K562 (cell line): Measurements from ENCODE around the gene LGALS3BP. TPM values are rescaled to one million over a fixed set of nuclear protein-coding genes. Genes with fewer than 3 reads are reported as not detected.

Source experiments
- NCOA6 ChIP-seq: fragments of 450-650 bp; IDR thresholded peaks from 2 replicates; pipeline ENCODE4 v1.6.1; 2017; ENCODE audit warnings: mild to moderate bottlenecking
- REST ChIP-seq, 2 experiments: fragments of 450-650 bp; formaldehyde crosslinking in 1 of 2; IDR thresholded peaks; 2 replicates each; pipeline versions ENCODE4 v1.4.0 to v1.6.1; 2014 to 2020; ENCODE audit warnings: mild to moderate bottlenecking in 2 of 2, borderline replicate concordance in 1 of 2, low read depth in 1 of 2
- polyA plus RNA-seq, 8 experiments: library from polyadenylated mRNA; depleted of rRNA in 4 of 8; stranded (reverse) in 5 of 8; unstranded in 3 of 8; fragments of >200 nt; fragmentation: Nextera tagmentation in 2 of 8; fragmentation: Illumina TruSeq in 1 of 8; extraction: Ambion mirVana in 2 of 8; extraction: Trizol in 1 of 8; gene quantifications; 2 replicates each; pipeline versions ENCODE4 v1.2.1 to v1.2.3, GENCODE V29; 2011 to 2014; ENCODE audit warnings: inconsistent platforms in 1 of 8, missing spikeins in 1 of 8
- total RNA-seq, 7 experiments: library from RNA; depleted of rRNA in 6 of 7; stranded (reverse); fragments of >200 nt in 6 of 7; fragmentation: Illumina TruSeq in 2 of 7; extraction: Trizol in 2 of 7; gene quantifications; 2 replicates each; pipeline versions ENCODE4 v1.2.1 to v1.2.3, GENCODE V29; 2011 to 2021; ENCODE audit warnings: low replicate concordance in 1 of 7

LGALS3BP gene
- total and polyA plus RNA-seq, 9 of the 15 experiments (the other 6 are each of a cell fraction or from before 2014, with no cell fraction given), result 0.39 to 5.3 (median 3.2) TPM

DNA sequence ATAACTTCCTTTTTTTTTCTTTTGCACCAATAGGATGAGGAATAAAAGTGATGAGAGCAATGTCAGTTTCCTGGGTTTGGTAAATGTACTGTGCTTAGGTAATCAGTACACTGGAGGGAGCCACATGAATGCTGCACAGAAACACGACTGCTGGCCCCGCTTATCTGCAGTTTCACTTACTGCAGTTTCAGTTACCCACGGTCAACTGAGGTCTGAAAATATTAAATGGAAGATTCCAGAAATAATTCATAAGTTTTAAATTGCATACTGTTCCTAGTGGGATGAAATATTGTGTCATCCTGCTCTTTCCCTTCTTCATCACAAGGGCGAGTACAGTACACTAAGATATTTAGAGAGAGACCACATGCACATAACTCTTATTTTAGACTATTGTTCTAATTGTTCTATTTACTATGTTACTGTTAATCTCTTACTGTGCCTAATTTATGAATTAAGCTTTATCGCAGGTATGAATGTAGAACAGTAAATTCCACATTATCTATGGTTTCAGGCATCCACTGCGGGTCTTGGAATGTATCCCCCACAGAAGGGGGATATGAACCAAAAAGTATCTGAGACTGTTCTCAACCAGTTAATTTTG, 6.4 kb upstream of the LGALS3BP start (continued):
- TF ChIP-seq REST (IDR thresholded peaks at IDR 0.05; ENCODE audit: borderline replicate concordance), result peak; percentile 27; the same call in 1 of the 2 replicates
- TF ChIP-seq REST (CRISPR knock-in tag; IDR thresholded peaks at IDR 0.05; ENCODE audit: low read depth), result no peak
- 0 out of 2 replicates have a peak, but pooled peaks have one; percentile 29 for TF ChIP-seq NCOA6
